GM10266 (cell line): ENCODE measurements around the gene RAD51B.
A peak's percentile ranks its signal among the peaks of the same experiment; 100 is the strongest.

Experiments used
- DNase-seq: peaks from one replicate; pipeline ENCODE4 v3.0.0; 2012; ENCODE audit errors: extremely low spot score
- CTCF ChIP-seq: IDR thresholded peaks from 2 replicates; pipeline ENCODE4 v1.5.1; 2012; ENCODE audit warnings: mild to moderate bottlenecking, low read depth; ENCODE audit not compliant: control insufficient read depth, insufficient read depth; ENCODE audit errors: missing control alignments

RAD51B gene

GRCh38 chr14:68228656-68229055 is 409.1 kb downstream of the RAD51B start:
- no peak for DNase-seq
- TF ChIP-seq CTCF: no peak

GRCh38 chr14:68229423-68230100 is 410.0 kb downstream of the RAD51B start:
- no peak for TF ChIP-seq CTCF
- DNase-seq: no peak

GRCh38 chr14:68230202-68230949 is 410.8 kb downstream of the RAD51B start:
- DNase-seq: no peak
- TF ChIP-seq CTCF: no peak

- TF ChIP-seq CTCF: no peak
- DNase-seq: no peak
Measured at GRCh38 chr14:68230950-68231717, 411.6 kb downstream of the RAD51B start.

- no peak for DNase-seq
- TF ChIP-seq CTCF: no peak
Measured at GRCh38 chr14:68231898-68232297, 412.3 kb downstream of the RAD51B start.

GRCh38 chr14:68232300-68233055 is 412.9 kb downstream of the RAD51B start:
- peak; percentile 62 for DNase-seq
- TF ChIP-seq CTCF: no peak
